Measurements from ENCODE around the gene CALN1.
"Not testable (repeated sequence)": the region's sequence is repeated elsewhere in the genome, so short reads cannot be mapped to it uniquely, and the experiment has no call there.

CALN1 gene

DNA sequence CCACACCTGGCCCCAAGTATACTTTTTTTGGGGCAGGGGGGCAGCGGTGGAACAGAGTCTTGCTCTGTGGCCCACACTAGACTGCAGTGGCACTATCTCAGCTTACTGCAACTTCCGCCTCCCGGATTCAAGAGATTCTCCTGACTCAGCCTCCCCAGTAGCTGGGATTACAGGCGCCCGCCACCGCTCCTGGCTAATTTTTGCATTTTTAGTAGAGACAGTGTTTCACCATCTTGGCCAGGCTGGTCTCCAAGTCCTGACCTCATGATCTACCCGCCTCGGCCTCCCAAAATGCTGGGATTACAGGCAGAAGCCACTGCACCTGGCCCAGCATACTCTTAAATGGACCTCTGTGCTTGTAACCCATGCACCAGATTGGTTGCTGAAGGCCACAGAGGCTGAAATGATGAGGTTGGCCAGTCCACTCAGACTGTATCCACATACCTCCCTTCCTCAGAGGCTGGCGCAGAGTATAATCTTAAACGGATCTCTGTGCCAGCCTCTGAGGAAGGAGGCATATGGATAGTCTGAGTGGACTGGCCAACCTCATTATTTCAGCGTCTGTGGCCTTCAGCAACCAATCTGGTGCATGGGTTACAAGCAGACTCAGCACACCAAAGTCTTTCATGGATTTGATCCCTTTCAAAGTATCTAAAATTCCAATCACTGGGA, 3.0 kb downstream of the CALN1 start:
- DNase-seq, result no peak

DNA sequence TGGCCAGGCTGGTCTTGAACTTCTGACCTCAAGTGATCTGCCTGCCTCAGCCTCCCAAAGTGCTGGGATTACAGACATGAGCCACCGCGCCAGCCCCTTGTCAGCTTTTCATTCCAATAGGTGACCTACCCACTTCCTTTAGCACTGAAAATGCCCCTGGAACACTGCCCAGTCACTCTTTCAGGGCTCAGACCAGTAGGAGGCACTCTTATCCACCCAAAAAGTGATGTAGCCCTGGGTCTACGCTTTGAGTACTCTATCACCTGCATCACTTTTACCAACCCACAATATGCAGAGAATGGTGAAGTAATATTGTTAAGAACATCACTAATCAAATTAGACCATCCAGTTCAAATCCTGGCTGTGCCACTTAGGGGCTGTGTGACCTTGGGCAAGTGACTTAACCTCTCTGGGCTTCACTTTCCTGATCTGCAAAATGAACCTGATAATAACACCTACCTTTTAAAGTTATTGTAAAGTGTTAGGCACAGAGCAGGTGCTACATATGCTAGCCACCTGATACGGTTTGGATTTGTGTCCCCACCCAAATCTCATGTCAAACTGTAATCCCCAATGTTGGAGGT, 5.2 kb downstream of the CALN1 start:
- DNase-seq, result no peak

DNA sequence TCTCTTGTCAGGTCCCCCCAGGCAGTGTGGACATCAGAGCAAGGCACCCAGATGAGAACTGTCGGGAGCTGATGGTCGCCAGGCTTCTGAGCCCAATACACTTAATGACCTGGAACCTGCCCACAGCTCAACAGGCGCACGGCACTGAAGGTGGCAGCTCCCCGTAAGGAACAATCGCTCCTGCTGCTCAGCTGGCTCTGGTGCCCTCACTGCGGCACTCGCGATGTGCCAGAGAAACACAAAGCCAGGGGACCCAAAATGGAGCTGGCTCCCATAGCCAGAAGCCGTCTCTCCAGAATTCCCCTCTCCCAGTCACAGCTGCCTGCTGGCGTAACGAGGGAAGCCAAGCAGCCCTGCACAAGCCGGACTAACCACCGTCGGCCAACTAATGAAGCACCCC, 6.3 kb downstream of the CALN1 start:
- DNase-seq, result no peak

- no peak for DNase-seq
Measured at GRCh38 chr7:72405418-72405817, 6.7 kb downstream of the CALN1 start.

GRCh38 chr7:72404743-72405142, 7.4 kb downstream of the CALN1 start:
- DNase-seq, result no peak

GRCh38 chr7:72403458-72404076, 8.6 kb downstream of the CALN1 start:
- no peak for DNase-seq

GRCh38 chr7:72394016-72394415, 18.1 kb downstream of the CALN1 start:
- DNase-seq, result no peak

- DNase-seq, result no peak
Measured at GRCh38 chr7:72391821-72392377, 20.2 kb downstream of the CALN1 start.

- DNase-seq, result no peak
Measured at GRCh38 chr7:72386118-72386517, 26.0 kb downstream of the CALN1 start.

DNA sequence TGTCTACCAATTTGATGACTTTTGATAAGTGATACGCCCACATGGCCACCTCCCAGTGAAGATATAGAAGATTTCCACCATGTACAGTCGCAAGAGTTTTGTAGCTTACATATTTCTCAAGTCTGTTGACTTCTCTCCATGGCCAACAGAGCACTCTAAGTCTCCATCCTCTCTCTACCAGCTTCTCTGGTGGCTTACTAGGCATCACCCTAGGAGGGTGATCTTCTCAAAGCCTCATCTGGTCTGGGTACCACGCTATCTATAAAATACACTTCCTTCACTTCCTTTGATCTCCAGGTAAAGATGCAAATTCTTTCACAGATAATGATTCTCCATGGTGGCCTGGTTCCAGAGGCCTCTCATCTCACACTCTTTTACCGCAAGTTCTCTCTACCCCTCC, 49.9 kb downstream of the CALN1 start:
- DNase-seq, result no peak

GRCh38 chr7:72345208-72345727, 66.9 kb downstream of the CALN1 start:
- DNase-seq, result no peak

DNA sequence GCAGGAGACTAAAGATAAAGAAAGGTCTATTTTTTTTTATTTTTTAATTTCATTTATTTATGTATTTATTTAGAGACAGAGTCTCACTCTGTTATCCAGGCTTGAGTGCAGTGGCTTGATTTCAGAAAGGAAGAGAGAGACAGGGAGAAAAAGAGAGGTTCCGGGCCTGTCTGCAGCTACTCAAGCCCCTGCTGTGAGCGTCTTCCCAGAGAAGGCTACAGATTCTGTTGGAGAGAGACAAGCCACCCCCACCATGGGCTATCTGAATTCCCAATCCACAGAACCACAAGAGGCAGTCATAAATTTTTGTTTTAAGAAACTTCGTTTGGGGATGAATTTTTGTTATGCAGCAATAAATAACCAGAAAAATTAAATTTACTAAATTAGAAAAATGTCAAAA, 68.1 kb downstream of the CALN1 start:
- DNase-seq, result no peak

GRCh38 chr7:72343354-72343753, 68.8 kb downstream of the CALN1 start:
- DNase-seq, result not testable (repeated sequence)

DNA sequence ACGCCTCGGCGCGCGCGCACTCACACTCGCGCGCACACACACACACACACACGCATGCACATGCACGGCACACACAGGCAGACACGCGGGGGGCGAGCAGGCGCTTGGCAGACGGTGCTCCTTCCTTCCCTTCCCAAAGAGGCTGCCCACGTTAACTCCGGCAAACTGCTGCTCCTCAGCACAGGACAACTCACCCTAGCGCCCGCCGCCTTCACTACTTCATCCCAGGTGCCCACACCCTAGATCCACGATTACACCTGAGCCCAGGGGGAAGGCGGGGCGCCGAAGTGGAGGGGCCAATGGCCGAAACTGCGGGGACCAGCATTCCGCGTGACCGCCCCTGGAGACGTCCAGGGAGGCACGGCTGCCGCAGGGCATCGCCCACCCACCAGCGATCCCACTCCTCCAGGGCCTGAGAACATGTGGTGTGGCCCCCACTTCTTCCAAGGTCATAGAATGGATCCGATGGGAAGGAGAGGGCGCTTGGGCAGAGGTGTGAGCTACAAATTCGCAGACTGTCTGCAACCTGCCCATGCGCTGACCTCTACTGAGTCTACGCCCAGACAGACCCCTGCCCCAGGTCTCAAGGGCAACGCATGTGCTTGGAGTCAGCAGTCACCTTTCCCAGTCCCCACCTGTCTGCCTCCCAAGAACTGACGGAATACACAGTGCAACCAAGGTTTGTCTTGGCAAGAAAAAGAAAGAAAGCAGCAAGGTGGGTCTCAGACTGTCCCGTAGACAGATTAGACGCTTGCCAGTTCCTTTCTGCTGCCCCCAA, 74.6 kb downstream of the CALN1 start:
- no peak for DNase-seq

GRCh38 chr7:72336632-72337389, 75.3 kb downstream of the CALN1 start:
- no peak for DNase-seq

- DNase-seq, result no peak
Measured at GRCh38 chr7:72336382-72336631, 75.8 kb downstream of the CALN1 start.

GRCh38 chr7:72335561-72336381, 76.4 kb downstream of the CALN1 start:
- no peak for DNase-seq

DNA sequence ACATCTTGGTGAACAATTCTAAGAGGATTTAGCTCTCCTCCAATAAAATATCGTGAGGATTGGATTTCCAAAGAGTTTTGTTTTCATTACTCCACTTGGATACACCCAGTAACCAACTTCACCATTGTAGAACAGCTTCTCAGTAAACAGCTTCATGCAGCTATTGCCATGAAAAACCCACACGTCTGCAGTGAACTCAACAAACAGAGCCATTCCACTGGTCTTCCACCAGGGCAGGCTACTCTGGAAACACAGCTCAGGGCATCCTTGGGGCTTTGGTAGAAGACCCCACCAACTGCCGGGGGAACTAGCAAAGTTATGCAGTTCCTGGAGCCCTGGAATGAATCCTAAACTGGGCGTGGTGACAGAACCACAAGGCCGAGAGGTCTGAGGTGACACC, 77.4 kb downstream of the CALN1 start:
- no peak for DNase-seq

DNA sequence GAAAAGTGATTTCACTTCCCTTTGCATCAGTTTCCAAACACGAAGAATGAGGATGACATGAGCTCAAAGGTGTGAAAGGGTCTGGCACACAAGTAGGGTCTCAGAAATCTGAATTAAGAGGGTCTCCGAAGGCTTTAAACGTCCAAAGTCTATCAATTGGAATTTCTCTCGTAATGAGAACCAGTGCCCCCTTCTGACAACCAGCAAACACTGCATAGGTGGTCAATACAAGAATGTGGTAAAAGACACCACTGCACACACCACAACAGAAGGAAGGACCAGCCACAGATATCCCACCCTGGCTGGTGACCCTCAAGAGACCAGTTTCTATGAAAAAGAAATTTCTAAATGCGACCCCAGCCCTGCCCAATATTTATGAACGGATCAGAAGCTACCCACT, 78.1 kb downstream of the CALN1 start:
- DNase-seq, result no peak

DNA sequence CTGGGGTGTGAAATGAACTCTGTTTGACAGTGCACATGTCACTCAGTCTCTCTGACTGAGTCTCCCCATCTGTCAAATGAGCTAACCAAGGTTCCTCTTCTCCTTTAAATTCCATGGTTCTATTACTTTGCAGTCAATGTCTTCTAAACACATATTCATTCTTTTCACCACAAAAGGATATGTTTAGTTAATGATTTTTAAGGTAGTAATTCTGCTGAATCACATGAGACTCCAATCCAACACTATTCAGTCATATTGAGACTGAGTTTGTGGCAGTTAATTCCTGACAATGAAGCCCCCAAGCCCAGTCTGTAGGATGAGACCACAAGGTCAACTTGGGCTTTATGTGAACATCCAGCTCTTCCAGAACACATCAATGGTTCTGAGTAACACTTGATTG, 85.3 kb downstream of the CALN1 start:
- no peak for DNase-seq

GRCh38 chr7:72326365-72326764, 85.8 kb downstream of the CALN1 start:
- DNase-seq, result no peak

DNA sequence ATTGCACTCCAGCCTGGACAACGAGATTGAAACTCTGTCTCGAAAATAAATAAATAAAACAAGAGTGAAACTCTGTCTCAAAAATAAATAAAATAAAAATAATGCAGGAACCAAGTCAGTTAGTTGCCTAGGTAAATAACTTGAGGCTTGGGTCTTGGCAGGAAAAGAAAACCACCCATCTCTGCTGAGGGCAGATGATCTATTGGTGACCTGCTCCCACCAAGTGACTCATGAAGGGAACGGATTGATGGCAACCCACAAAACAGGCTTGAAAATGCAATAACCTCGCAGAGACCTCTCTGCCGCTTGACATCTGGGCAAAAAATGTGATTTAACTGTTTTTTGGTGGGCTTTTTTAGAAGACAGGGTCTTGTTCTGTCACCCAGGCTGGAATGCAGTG, 86.6 kb downstream of the CALN1 start:
- DNase-seq, result no peak

Data from activated effector memory CD4-positive, alpha-beta T cell treated with anti-CD3 and anti-CD28 coated beads, Interleukin-2, amount 50 U/mL, for 16 hours (primary cell).